ENCODE measurements around the gene FAIM2.

Gene FAIM2

GRCh38 chr12:49921299-49921698, 17.6 kb upstream of the FAIM2 start:
- no peak for FAIRE-seq

GRCh38 chr12:49920915-49921286, 17.2 kb upstream of the FAIM2 start:
- no peak for FAIRE-seq
- no peak for DNase-seq (ENCODE audit: extremely low spot score, insufficient read length, low read depth)

More at GRCh38 chr12:49921299-49921698, 17.6 kb upstream of the FAIM2 start:
- DNase-seq (ENCODE audit: extremely low spot score, insufficient read length, low read depth): no peak

GRCh38 chr12:49920241-49920914, 16.7 kb upstream of the FAIM2 start:
- no peak for DNase-seq (ENCODE audit: extremely low spot score, insufficient read length, low read depth)
- FAIRE-seq: no peak

- DNase-seq (ENCODE audit: extremely low spot score, insufficient read length, low read depth) (no peak), FAIRE-seq (no peak)
Measured at GRCh38 chr12:49917788-49918173, 14.1 kb upstream of the FAIM2 start.

GRCh38 chr12:49917166-49917787, 13.6 kb upstream of the FAIM2 start:
- FAIRE-seq: no peak
- no peak for DNase-seq (ENCODE audit: extremely low spot score, insufficient read length, low read depth)

GRCh38 chr12:49916129-49916919, 12.6 kb upstream of the FAIM2 start:
- DNase-seq (ENCODE audit: extremely low spot score, insufficient read length, low read depth): no peak
- no peak for FAIRE-seq

- no peak for FAIRE-seq
Measured at GRCh38 chr12:49912345-49913255, 8.9 kb upstream of the FAIM2 start.

GRCh38 chr12:49911213-49911605, 7.5 kb upstream of the FAIM2 start:
- no peak for FAIRE-seq
- no peak for DNase-seq (ENCODE audit: extremely low spot score, insufficient read length, low read depth)

More at GRCh38 chr12:49912345-49913255, 8.9 kb upstream of the FAIM2 start:
- DNase-seq (ENCODE audit: extremely low spot score, insufficient read length, low read depth): no peak

GRCh38 chr12:49910331-49911212, 6.9 kb upstream of the FAIM2 start:
- DNase-seq (ENCODE audit: extremely low spot score, insufficient read length, low read depth) (no peak), FAIRE-seq (no peak)

- FAIRE-seq (no peak), DNase-seq (ENCODE audit: extremely low spot score, insufficient read length, low read depth) (no peak)
Measured at GRCh38 chr12:49909826-49910225, 6.1 kb upstream of the FAIM2 start.

- DNase-seq (ENCODE audit: extremely low spot score, insufficient read length, low read depth) (no peak), FAIRE-seq (no peak)
Measured at GRCh38 chr12:49909356-49909755, 5.7 kb upstream of the FAIM2 start.

- FAIRE-seq (no peak), DNase-seq (ENCODE audit: extremely low spot score, insufficient read length, low read depth) (no peak)
Measured at GRCh38 chr12:49907352-49907751, 3.7 kb upstream of the FAIM2 start.

- DNase-seq (ENCODE audit: extremely low spot score, insufficient read length, low read depth) (no peak), FAIRE-seq (no peak)
Measured at GRCh38 chr12:49905718-49906314, 2.1 kb upstream of the FAIM2 start.

GRCh38 chr12:49904601-49905000, 901 bp upstream of the FAIM2 start:
- DNase-seq (ENCODE audit: extremely low spot score, insufficient read length, low read depth) (no peak), FAIRE-seq (no peak)

- no peak for FAIRE-seq
- no peak for DNase-seq (ENCODE audit: extremely low spot score, insufficient read length, low read depth)
Measured at GRCh38 chr12:49903351-49903699, 375 bp downstream of the FAIM2 start.

GRCh38 chr12:49902399-49903350, 1.0 kb downstream of the FAIM2 start:
- no peak for DNase-seq (ENCODE audit: extremely low spot score, insufficient read length, low read depth)
- no peak for FAIRE-seq

- FAIRE-seq (no peak), DNase-seq (ENCODE audit: extremely low spot score, insufficient read length, low read depth) (no peak)
Measured at GRCh38 chr12:49901986-49902385, 1.7 kb downstream of the FAIM2 start.

GRCh38 chr12:49901026-49901425, 2.7 kb downstream of the FAIM2 start:
- FAIRE-seq (no peak), DNase-seq (ENCODE audit: extremely low spot score, insufficient read length, low read depth) (no peak)
